ENCODE data around the gene CCDC12.

CCDC12 gene

GRCh38 chr3:47017504-47018268 lies 41.1 kb upstream of the CCDC12 start:
- no peak overlapping the region for H3K27ac ChIP-seq
- POLR2A ChIA-PET (ENCODE audit: low non-redundant PET), result no interaction called here
- CTCF ChIA-PET, result no interaction called here
- TF ChIP-seq, protein P1, sequence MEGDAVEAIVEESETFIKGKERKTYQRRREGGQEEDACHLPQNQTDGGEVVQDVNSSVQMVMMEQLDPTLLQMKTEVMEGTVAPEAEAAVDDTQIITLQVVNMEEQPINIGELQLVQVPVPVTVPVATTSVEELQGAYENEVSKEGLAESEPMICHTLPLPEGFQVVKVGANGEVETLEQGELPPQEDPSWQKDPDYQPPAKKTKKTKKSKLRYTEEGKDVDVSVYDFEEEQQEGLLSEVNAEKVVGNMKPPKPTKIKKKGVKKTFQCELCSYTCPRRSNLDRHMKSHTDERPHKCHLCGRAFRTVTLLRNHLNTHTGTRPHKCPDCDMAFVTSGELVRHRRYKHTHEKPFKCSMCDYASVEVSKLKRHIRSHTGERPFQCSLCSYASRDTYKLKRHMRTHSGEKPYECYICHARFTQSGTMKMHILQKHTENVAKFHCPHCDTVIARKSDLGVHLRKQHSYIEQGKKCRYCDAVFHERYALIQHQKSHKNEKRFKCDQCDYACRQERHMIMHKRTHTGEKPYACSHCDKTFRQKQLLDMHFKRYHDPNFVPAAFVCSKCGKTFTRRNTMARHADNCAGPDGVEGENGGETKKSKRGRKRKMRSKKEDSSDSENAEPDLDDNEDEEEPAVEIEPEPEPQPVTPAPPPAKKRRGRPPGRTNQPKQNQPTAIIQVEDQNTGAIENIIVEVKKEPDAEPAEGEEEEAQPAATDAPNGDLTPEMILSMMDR (conservative IDR thresholded peaks at IDR 0.05; ENCODE audit: low read depth), result no peak
- no peak for DNase-seq (ENCODE audit: low spot score)

DNA sequence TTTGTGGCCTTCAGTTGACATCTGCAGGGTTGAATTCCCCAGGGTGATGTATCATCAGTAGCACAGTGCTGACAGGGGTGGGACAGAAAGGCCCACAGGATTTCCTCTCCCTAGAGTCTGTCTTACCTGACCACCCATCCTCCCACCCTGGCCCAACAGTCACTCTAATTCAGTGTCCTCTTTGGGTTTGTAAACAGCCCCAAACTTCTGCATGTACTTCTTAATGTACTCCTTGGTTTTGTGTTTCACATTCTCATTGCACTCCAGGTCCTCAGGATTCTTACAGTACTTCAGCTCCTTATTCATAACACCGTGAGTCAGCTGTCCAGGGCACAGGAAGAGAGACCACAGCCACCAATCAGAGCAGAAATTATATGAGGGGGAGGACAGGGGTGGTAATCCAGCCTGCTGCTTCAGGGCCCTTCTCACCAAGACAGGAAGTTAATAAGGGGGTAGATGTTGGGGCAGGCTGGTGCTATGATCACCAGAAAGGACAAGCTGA lies 40.4 kb upstream of the CCDC12 start:
- ChIA-PET CTCF (interaction anchor here (0.7 kb wide), 1 partner anchor 113 kb away, joined by 3 read pairs; no protein-coding TSS in a partner anchor), POLR2A (ENCODE audit: low non-redundant PET) (no interaction called here)
- no peak overlapping the region for H3K27ac ChIP-seq
- TF ChIP-seq, protein P1 (conservative IDR thresholded peaks at IDR 0.05; ENCODE audit: low read depth), result no peak
- DNase-seq (ENCODE audit: low spot score), result no peak

- CTCF ChIA-PET, result interaction anchor here (0.7 kb wide), 1 partner anchor 113 kb away, joined by 3 read pairs; no protein-coding TSS in a partner anchor
- no peak overlapping the region for H3K27ac ChIP-seq
- TF ChIP-seq, protein P1 (conservative IDR thresholded peaks at IDR 0.05; ENCODE audit: low read depth), result no peak
- no peak for DNase-seq (ENCODE audit: low spot score)
- POLR2A ChIA-PET (ENCODE audit: low non-redundant PET), result no interaction called here
Measured at GRCh38 chr3:47016086-47016933, 39.8 kb upstream of the CCDC12 start.

GRCh38 chr3:47015151-47015550 lies 38.6 kb upstream of the CCDC12 start:
- H3K27ac ChIP-seq, result peak overlapping the region; percentile 33; the same call in 1 of the 2 replicates
- ChIA-PET POLR2A (ENCODE audit: low non-redundant PET) (no interaction called here), CTCF (no interaction called here)
- DNase-seq (ENCODE audit: low spot score), result no peak
- TF ChIP-seq, protein P1 (conservative IDR thresholded peaks at IDR 0.05; ENCODE audit: low read depth), result no peak

GRCh38 chr3:47014036-47014435 lies 37.5 kb upstream of the CCDC12 start:
- TF ChIP-seq, protein P1 (conservative IDR thresholded peaks at IDR 0.05; ENCODE audit: low read depth), result no peak
- ChIA-PET CTCF (no interaction called here), POLR2A (ENCODE audit: low non-redundant PET) (no interaction called here)
- DNase-seq (ENCODE audit: low spot score), result no peak
- H3K27ac ChIP-seq, result peak overlapping the region; percentile 12; the same call in 1 of the 2 replicates

DNA sequence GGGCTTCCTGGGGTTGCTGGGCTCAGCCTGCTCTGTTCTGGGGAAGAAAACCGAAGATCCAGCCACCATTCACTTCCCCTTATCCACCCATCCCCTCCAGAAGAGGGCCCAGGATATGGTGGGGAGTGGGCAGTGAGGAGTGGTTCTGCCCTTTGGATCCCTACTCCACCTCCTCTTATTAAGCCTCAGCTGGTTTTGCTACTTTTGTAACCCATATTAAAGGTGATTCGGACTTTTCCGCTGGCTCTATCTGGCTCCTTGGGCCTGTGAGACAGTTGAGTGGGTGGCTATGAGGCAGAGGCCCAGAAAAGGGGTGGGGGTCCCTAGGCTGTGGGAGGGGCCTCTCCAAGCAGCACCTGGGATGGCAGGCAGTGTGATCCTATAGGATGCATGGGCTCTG lies 36.7 kb upstream of the CCDC12 start:
- TF ChIP-seq, protein P1 (conservative IDR thresholded peaks at IDR 0.05; ENCODE audit: low read depth), result no peak

More for the DNA sequence above, 36.7 kb upstream of the CCDC12 start:
- CTCF ChIA-PET, result no interaction called here
- POLR2A ChIA-PET (ENCODE audit: low non-redundant PET), result no interaction called here
- peak overlapping the region; percentile 12; the same call in 1 of the 2 replicates for H3K27ac ChIP-seq
- no peak for DNase-seq (ENCODE audit: low spot score)

All from RWPE1 (cell line).